Adrenal gland (tissue), 5 donors: Measurements from ENCODE around the gene SQOR.
A peak's percentile ranks its signal among the peaks of the same experiment; 100 is the strongest.

Experiments
- POLR2A ChIP-seq, 2 donors: fragments of 450-650 bp; IDR thresholded peaks; one replicate each; pipeline ENCODE4 v1.6.1; 2017; ENCODE audit warnings: antibody characterized with exemption in 2 of 2, mild to moderate bottlenecking in 2 of 2, moderate library complexity in 1 of 2
- TF ChIP-seq, protein P1 (sequence below), 6 experiments: fragments of 450-650 bp in 4 of 6; fragments of 200-600 bp in 2 of 6; sonication (generic) in 1 of 6; IDR thresholded peaks; 1 replicate in 5 of 6; 2 replicates in 1 of 6; pipeline versions ENCODE4 v1.5.1 to v1.8.0; 2016 to 2021; ENCODE audit warnings: antibody characterized with exemption in 6 of 6, mild to moderate bottlenecking in 2 of 6, moderate library complexity in 1 of 6
- donor health status: DM: no; HTN: no; CAD: no.

DNA sequence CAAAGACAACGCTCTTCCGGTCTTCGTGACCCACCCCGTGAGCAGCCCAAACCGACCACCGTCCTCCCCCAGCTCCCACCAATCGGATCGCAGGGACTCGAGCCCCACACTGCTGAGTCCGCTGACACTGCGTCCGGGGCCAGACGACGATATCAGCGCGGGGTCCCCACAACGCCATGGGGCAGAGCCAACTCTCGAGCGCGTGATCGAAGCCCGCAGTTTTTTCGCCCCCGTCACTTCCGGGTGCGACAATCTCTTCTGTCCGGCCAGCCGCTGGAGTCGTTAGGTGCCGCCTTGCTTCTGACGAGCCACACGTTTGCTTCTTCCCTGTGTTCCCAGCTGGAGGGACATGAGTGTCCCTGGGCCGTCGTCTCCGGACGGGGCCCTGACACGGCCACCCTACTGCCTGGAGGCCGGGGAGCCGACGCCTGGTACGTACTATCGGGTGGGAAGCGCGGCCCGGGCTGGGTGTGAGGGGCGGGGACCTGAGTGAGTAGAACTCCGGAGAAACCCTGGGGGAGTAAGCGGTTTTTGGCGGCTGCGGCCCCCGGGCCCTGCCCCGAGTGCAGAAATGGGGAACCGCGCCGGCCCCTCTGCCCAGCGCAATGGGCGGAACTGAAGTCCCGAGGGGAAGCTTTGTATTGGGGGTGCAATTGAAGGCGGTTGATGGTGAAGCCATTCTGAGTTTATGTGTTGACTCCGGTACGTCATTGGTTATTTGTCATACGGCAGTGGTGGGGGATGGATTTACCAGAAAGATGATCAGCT, 47.5 kb upstream of the SQOR start, which contains the start of gene BLOC1S6:
- TF ChIP-seq, protein P1, sequence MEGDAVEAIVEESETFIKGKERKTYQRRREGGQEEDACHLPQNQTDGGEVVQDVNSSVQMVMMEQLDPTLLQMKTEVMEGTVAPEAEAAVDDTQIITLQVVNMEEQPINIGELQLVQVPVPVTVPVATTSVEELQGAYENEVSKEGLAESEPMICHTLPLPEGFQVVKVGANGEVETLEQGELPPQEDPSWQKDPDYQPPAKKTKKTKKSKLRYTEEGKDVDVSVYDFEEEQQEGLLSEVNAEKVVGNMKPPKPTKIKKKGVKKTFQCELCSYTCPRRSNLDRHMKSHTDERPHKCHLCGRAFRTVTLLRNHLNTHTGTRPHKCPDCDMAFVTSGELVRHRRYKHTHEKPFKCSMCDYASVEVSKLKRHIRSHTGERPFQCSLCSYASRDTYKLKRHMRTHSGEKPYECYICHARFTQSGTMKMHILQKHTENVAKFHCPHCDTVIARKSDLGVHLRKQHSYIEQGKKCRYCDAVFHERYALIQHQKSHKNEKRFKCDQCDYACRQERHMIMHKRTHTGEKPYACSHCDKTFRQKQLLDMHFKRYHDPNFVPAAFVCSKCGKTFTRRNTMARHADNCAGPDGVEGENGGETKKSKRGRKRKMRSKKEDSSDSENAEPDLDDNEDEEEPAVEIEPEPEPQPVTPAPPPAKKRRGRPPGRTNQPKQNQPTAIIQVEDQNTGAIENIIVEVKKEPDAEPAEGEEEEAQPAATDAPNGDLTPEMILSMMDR (IDR thresholded peaks at IDR 0.05): no peak
- TF ChIP-seq POLR2A (IDR thresholded peaks at IDR 0.05): peak; percentile 85 to 91
